NCI-H82 (cell line): Measurements from ENCODE around the gene EDDM13.

ENCODE experiments used
- DNase-seq: peaks from one replicate; lab custom pipeline; 2025; lab: John Stamatoyannopoulos, UW

Gene EDDM13

GRCh38 chr19:56295531-56296455, 23.2 kb downstream of the EDDM13 start:
- no peak for DNase-seq

- DNase-seq, result no peak
These were observed 24.5 kb downstream of the EDDM13 start for GRCh38 chr19:56297010-56297409.

- no peak for DNase-seq
These were observed 27.1 kb downstream of the EDDM13 start for GRCh38 chr19:56299688-56300087.

- DNase-seq, result peak; percentile 7
These were observed 28.6 kb downstream of the EDDM13 start for GRCh38 chr19:56301155-56301554.

- no peak for DNase-seq
These were observed 29.5 kb downstream of the EDDM13 start for GRCh38 chr19:56301886-56302620.

GRCh38 chr19:56304243-56304642, 31.7 kb downstream of the EDDM13 start:
- DNase-seq, result no peak

- DNase-seq, result peak; percentile 32
These were observed 33.5 kb downstream of the EDDM13 start for GRCh38 chr19:56306016-56306415.

GRCh38 chr19:56307062-56307461, 34.5 kb downstream of the EDDM13 start:
- peak; percentile 28 for DNase-seq

- DNase-seq, result no peak
These were observed 36.2 kb downstream of the EDDM13 start for GRCh38 chr19:56308792-56309191.

- DNase-seq, result peak; percentile 67
These were observed 37.1 kb downstream of the EDDM13 start for GRCh38 chr19:56309511-56310185.

GRCh38 chr19:56310462-56310861, 37.9 kb downstream of the EDDM13 start:
- DNase-seq, result no peak

GRCh38 chr19:56312342-56312741, 39.8 kb downstream of the EDDM13 start:
- DNase-seq, result no peak

GRCh38 chr19:56312787-56313657, 40.5 kb downstream of the EDDM13 start:
- no peak for DNase-seq

GRCh38 chr19:56314018-56314380, 41.5 kb downstream of the EDDM13 start:
- peak; percentile 45 for DNase-seq

- DNase-seq, result peak; percentile 96
These were observed 42.0 kb downstream of the EDDM13 start, which contains the start of gene ZSCAN5A for GRCh38 chr19:56314381-56315076. TSS of gene ZSCAN5A (minus strand) at chr19:56314839. CDS start at chr19:56225046, 89,793 bp downstream.

- peak; percentile 98 for DNase-seq
These were observed 42.7 kb downstream of the EDDM13 start for GRCh38 chr19:56315077-56315828.

GRCh38 chr19:56316728-56317127, 44.2 kb downstream of the EDDM13 start:
- DNase-seq, result no peak

- DNase-seq, result no peak
These were observed 45.2 kb downstream of the EDDM13 start for GRCh38 chr19:56317749-56318148.

- no peak for DNase-seq
These were observed 47.4 kb downstream of the EDDM13 start for GRCh38 chr19:56319991-56320390.
